ENCODE data around the gene LTBP3.
A peak's percentile ranks its signal among the peaks of the same experiment; 100 is the strongest.
"Not testable (repeated sequence)": the region's sequence is repeated elsewhere in the genome, so short reads cannot be mapped to it uniquely, and the experiment has no call there.

LTBP3 gene

DNA sequence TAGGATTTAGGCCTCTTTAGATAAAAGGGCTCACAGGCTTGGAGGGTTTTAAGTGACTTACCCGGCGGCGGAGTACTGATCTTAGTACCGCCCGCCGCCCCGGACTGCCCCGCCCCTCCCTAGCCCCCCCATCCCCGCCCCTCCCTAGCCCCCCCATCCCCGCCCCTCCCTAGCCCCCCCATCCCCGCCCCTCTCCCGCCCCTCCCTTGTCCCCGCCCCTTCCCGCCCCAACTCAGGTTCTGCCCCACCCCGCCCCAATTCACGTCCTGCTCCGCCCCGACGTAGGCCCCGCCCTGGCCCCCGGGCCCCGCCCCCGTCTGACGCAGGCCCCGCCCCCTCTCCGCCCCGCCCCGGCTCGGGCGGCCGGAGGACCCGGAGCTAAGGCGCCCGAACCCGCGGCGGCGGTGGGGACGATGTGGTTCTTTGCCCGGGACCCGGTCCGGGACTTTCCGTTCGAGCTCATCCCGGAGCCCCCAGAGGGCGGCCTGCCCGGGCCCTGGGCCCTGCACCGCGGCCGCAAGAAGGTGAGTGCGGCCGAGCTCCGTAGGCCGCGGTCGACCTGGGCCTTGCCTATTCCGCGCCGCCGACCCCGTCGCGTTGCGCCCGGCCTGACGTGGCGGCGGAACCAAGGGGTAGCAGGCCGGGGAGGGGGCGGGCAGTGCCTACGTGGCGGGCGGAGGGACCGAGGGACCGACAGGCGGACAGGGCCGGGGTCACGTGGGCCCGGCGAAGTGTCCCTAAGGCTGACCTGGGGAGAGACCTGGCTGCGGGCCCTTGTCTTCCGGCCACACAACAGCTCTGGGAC, 33.2 kb downstream of the LTBP3 start, which contains the start of gene SCYL1:
SCYL1 (plus strand) TSS at position 343 of the 805 bp plus-strand sequence; CDS start at position 414, 71 bp downstream.
- H2BK120ac ChIP-seq (ENCODE audit: low read depth, low read length): peak within 1 kb of the TSS; percentile 80
- peak within 1 kb of the TSS; percentile 98 for H3K9ac ChIP-seq (ENCODE audit: low read length)
- under 1% methylated on average over 57 of the region's 82 CpGs for WGBS
- peak within 1 kb of the TSS; percentile 88 for H3K4me2 ChIP-seq (ENCODE audit: low read length, poor library complexity, severe bottlenecking)
- peak within 1 kb of the TSS; percentile 10 for H3K27ac ChIP-seq (ENCODE audit: low read length, poor library complexity, severe bottlenecking)
- H3K4me1 ChIP-seq (ENCODE audit: control insufficient read depth, insufficient read depth, low read depth, low read length): peaks cover 37% of the 10 kb centered on the region
- peak within 1 kb of the TSS; percentile 97 to 98 for H3K4me3 ChIP-seq (ENCODE audit: insufficient read depth in 1 of 2, low read depth in 1 of 2, low read length in 2 of 2)
- H4K8ac ChIP-seq (ENCODE audit: low read length): peak within 1 kb of the TSS; percentile 59
- H2BK15ac ChIP-seq (ENCODE audit: low read depth, poor library complexity, severe bottlenecking): peak within 1 kb of the TSS; percentile 73
- DNase-seq: peak; percentile 74
- peak within 1 kb of the TSS; percentile 93 for H2BK5ac ChIP-seq (ENCODE audit: low read depth, low read length, poor library complexity, severe bottlenecking)
- H3K14ac ChIP-seq (ENCODE audit: low read length in 2 of 2): peak within 1 kb of the TSS in 1 of 2 experiments; percentile 93
- H3K36me3 ChIP-seq (ENCODE audit: control insufficient read depth in 1 of 2, insufficient read depth in 2 of 2, low read depth in 1 of 2, low read length in 2 of 2): peaks cover 35 to 36% of the 10 kb centered on the region in 2 experiments
- H3K4ac ChIP-seq (ENCODE audit: low read depth in 1 of 2, low read length in 2 of 2): peak within 1 kb of the TSS; percentile 95 to 98
- H3K9me3 ChIP-seq (ENCODE audit: control insufficient read depth, low read length): no peaks in the 10 kb centered on the region
- H3K27me3 ChIP-seq (ENCODE audit: control insufficient read depth in 1 of 2, insufficient read depth in 1 of 2, low read length in 2 of 2): no peaks in the 10 kb centered on the region
- peak within 1 kb of the TSS; percentile 57 for H2AK5ac ChIP-seq (ENCODE audit: low read length, severe bottlenecking)
- H3K79me1 ChIP-seq (replicated peaks; ENCODE audit: low read length, poor library complexity, severe bottlenecking): peaks cover 23% of the 10 kb centered on the region
- H2BK12ac ChIP-seq (ENCODE audit: low read length in 2 of 2): peak within 1 kb of the TSS; percentile 14 to 95
- peak within 1 kb of the TSS; percentile 72 to 73 for H3K23ac ChIP-seq (ENCODE audit: low read length in 2 of 2)
- peak within 1 kb of the TSS; percentile 97 for H4K91ac ChIP-seq (ENCODE audit: low read length)
- peak within 1 kb of the TSS; percentile 60 to 99 for H3K18ac ChIP-seq (ENCODE audit: low read depth in 1 of 2, low read length in 2 of 2)
- H2AFZ ChIP-seq (ENCODE audit: low read depth, low read length): peak within 1 kb of the TSS; percentile 57

DNA sequence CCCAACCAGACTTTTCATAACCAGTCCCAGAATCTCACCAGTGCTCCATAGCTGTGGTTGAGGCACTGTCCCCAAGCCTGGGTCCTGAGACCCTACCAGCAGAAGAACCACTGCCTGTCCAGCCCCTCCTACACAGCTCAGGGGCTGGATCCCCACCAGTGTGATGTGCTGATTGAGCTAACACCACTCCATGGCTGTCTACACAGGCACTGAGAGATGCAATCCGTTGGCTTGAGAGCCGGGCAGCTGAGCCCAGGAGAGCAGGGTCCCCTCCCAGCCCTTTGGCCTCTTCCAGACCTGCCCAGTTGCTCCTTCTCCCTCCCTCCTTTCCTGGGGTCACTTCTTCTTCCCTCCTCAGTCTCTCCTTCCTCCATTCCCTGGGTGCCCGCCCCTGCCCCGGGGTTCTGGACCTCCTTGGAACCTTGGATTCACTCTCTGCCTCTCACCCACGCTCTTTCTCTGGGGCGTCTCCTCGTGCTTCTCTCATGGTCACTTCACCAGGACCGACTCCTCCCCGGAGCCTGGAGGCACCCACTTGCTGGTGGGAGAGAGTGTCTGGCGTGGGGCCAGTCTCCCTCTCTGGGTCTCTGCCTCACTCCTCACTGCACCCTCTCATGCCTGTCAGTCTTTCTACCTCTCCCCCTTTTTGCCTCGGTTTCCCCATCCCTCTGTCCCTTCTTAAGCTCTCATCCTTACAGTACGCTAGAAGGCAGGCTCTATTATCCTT, 34.0 kb downstream of the LTBP3 start:
- 80% methylated on average over 11 of the region's 12 CpGs for WGBS
- H3K79me1 ChIP-seq (replicated peaks; ENCODE audit: low read length, poor library complexity, severe bottlenecking): peaks cover 17% of the 10 kb centered on the region
- peak overlapping the region; percentile 42 for H2BK120ac ChIP-seq (ENCODE audit: low read depth, low read length)

GRCh38 chr11:65523631-65523968, 34.6 kb downstream of the LTBP3 start:
- peak overlapping the region in 1 of 2 experiments; percentile 95 for H2BK12ac ChIP-seq (ENCODE audit: low read length in 2 of 2)
- peak overlapping the region; percentile 80 for H3K27ac ChIP-seq (ENCODE audit: low read length, poor library complexity, severe bottlenecking)
- H3K36me3 ChIP-seq (ENCODE audit: control insufficient read depth in 1 of 2, insufficient read depth in 2 of 2, low read depth in 1 of 2, low read length in 2 of 2): peaks cover 22 to 23% of the 10 kb centered on the region in 2 experiments
- H3K4ac ChIP-seq (ENCODE audit: low read depth in 1 of 2, low read length in 2 of 2); H2BK5ac ChIP-seq (ENCODE audit: low read depth, low read length, poor library complexity, severe bottlenecking); H3K4me3 ChIP-seq (ENCODE audit: insufficient read depth in 1 of 2, low read depth in 1 of 2, low read length in 2 of 2); H3K9me3 ChIP-seq (ENCODE audit: control insufficient read depth, low read length); H2BK120ac ChIP-seq (ENCODE audit: low read depth, low read length); H4K8ac ChIP-seq (ENCODE audit: low read length); H2AFZ ChIP-seq (ENCODE audit: low read depth, low read length); H2BK15ac ChIP-seq (ENCODE audit: low read depth, poor library complexity, severe bottlenecking); H3K27me3 ChIP-seq (ENCODE audit: control insufficient read depth in 1 of 2, insufficient read depth in 1 of 2, low read length in 2 of 2); H3K14ac ChIP-seq (ENCODE audit: low read length in 2 of 2); H3K23ac ChIP-seq (ENCODE audit: low read length in 2 of 2); H4K91ac ChIP-seq (ENCODE audit: low read length); H3K4me2 ChIP-seq (ENCODE audit: low read length, poor library complexity, severe bottlenecking); DNase-seq: not testable (repeated sequence)
- H2AK5ac ChIP-seq (ENCODE audit: low read length, severe bottlenecking): peak overlapping the region; percentile 4
- H3K4me1 ChIP-seq (ENCODE audit: control insufficient read depth, insufficient read depth, low read depth, low read length): peaks cover 34% of the 10 kb centered on the region
- peak overlapping the region; percentile 81 for H3K9ac ChIP-seq (ENCODE audit: low read length)
- H3K79me1 ChIP-seq (replicated peaks; ENCODE audit: low read length, poor library complexity, severe bottlenecking): peaks cover 11% of the 10 kb centered on the region
- H3K18ac ChIP-seq (ENCODE audit: low read depth in 1 of 2, low read length in 2 of 2): peak overlapping the region in 1 of 2 experiments; percentile 94
- whole genome bisulfite sequencing: 88% methylated on average over 7 of the region's 7 CpGs

More for the DNA sequence above, 34.0 kb downstream of the LTBP3 start:
- H4K91ac ChIP-seq (ENCODE audit: low read length): peak overlapping the region; percentile 0
- peak overlapping the region; percentile 57 for H3K4me2 ChIP-seq (ENCODE audit: low read length, poor library complexity, severe bottlenecking)
- H3K4ac ChIP-seq (ENCODE audit: low read depth in 1 of 2, low read length in 2 of 2): peak overlapping the region; percentile 3 to 79
- H2AFZ ChIP-seq (ENCODE audit: low read depth, low read length): peak overlapping the region; percentile 57
- H2BK5ac ChIP-seq (ENCODE audit: low read depth, low read length, poor library complexity, severe bottlenecking): peak overlapping the region; percentile 20
- no peaks in the 10 kb centered on the region for H3K27me3 ChIP-seq (ENCODE audit: control insufficient read depth in 1 of 2, insufficient read depth in 1 of 2, low read length in 2 of 2)
- peak overlapping the region; percentile 81 for H3K9ac ChIP-seq (ENCODE audit: low read length)
- H3K4me1 ChIP-seq (ENCODE audit: control insufficient read depth, insufficient read depth, low read depth, low read length): peaks cover 34% of the 10 kb centered on the region
- H3K27ac ChIP-seq (ENCODE audit: low read length, poor library complexity, severe bottlenecking): no peak overlapping the region
- H3K36me3 ChIP-seq (ENCODE audit: control insufficient read depth in 1 of 2, insufficient read depth in 2 of 2, low read depth in 1 of 2, low read length in 2 of 2): peaks cover 28 to 29% of the 10 kb centered on the region in 2 experiments
- peak overlapping the region; percentile 14 to 95 for H2BK12ac ChIP-seq (ENCODE audit: low read length in 2 of 2)
- peak overlapping the region in 1 of 2 experiments; percentile 93 for H3K14ac ChIP-seq (ENCODE audit: low read length in 2 of 2)
- H2BK15ac ChIP-seq (ENCODE audit: low read depth, poor library complexity, severe bottlenecking): peak overlapping the region; percentile 73
- DNase-seq: no peak
- peak overlapping the region in 1 of 2 experiments; percentile 72 for H3K23ac ChIP-seq (ENCODE audit: low read length in 2 of 2)
- peak overlapping the region in 1 of 2 experiments; percentile 78 for H3K4me3 ChIP-seq (ENCODE audit: insufficient read depth in 1 of 2, low read depth in 1 of 2, low read length in 2 of 2)
- H2AK5ac ChIP-seq (ENCODE audit: low read length, severe bottlenecking): peak overlapping the region; percentile 4
- peak overlapping the region; percentile 60 to 94 for H3K18ac ChIP-seq (ENCODE audit: low read depth in 1 of 2, low read length in 2 of 2)
- peak overlapping the region; percentile 0 for H4K8ac ChIP-seq (ENCODE audit: low read length)
- H3K9me3 ChIP-seq (ENCODE audit: control insufficient read depth, low read length): no peaks in the 10 kb centered on the region

Measured in mesenchymal stem cell (in vitro differentiated cells and primary cell).